Activated CD4-positive, alpha-beta T cell treated with anti-CD3 and anti-CD28 coated beads, Interleukin-2, amount 50 U/mL, for 48 hours (primary cell): ENCODE measurements around the gene PAM.
"Not testable (repeated sequence)": the region's sequence is repeated elsewhere in the genome, so short reads cannot be mapped to it uniquely, and the experiment has no call there.

Source experiments
- DNase-seq, 2 experiments: peaks; one replicate each; pipeline ENCODE4 v3.0.0-alpha.2; 2020

Gene PAM

DNA sequence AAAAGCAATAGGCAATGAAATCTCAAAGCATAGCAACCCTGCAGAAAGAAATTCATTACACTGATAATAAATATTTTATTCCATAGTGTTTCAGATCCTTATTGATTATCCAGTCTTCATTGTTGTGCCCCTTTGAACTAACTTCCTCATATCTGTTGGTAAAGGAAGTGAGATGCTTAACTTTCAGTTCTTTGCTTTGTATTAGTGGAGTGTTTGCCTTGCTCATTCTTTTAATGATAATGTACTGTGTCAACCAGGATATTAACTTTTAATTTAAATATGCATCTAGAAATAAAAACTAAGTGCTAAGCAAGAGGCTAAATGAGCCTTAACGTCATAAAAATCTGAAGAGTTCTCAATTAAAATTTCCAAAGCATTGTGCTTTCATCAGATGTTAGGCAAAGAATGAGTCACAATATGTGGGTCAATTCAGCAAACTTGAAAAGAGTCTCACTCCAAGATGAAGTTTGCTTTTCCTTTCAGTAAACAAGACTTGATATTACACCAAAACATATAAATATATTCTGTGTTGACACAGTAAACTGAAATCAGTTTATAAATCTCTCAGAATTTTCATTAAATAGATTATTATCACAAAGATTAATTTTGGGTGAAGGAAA is 258.9 kb downstream of the PAM start:
- no peak for DNase-seq

DNA sequence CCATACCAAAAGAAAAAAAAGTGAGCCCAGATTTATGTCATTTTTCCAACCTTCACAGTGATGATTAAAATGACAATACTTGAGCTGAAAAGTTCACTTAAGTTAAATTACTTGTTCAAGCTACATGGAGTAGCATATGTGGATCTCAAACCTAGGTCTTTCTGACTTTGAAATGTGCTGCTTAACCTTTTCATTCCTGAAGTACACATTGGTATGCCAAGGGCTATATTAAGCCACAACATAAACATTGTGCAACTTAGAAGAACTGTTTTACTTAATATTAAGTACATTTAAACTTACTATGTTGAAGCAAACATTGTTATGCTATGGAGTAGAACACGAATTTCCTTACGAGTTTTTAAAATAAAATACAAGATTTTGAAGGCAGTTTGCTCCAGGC is 259.9 kb downstream of the PAM start:
- DNase-seq: no peak

DNA sequence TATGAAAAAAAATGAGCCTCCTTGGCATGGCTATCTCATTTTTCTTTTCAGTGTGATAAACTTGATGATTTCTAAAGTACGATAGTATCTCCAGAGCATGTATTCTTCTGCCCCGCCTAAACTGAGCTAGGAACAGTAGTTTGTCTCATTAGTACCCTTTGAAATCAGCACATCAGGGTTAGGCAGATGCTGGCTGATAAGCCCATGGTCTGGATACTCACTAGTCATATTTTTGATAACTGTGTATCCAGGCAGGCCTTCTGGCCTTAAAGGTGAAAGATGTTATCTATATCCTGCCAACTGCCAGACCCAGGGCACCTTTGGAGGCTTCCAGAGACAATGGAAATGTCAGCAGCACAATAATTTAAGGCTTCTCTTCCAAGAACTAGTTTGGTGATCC is 261.1 kb downstream of the PAM start:
- no peak for DNase-seq

DNA sequence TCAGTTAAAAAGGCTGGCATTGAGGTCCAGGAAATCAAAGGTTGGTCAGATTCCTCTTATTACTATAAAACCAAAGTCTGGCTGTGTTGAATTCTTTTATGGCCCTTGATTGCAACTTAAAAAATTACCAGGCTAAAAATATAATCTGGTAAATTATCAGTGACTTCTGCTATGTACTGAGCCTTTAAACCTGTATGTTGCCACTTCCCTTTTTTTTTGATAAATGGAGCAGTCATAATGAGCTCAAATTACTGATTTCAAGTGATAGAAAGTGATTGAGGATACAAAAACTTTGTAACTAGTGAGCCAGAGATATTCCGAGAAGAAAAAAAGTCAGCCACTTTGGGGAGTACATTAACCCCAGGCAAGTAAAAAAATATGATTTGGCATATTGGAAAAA is 264.7 kb downstream of the PAM start:
- no peak for DNase-seq

DNA sequence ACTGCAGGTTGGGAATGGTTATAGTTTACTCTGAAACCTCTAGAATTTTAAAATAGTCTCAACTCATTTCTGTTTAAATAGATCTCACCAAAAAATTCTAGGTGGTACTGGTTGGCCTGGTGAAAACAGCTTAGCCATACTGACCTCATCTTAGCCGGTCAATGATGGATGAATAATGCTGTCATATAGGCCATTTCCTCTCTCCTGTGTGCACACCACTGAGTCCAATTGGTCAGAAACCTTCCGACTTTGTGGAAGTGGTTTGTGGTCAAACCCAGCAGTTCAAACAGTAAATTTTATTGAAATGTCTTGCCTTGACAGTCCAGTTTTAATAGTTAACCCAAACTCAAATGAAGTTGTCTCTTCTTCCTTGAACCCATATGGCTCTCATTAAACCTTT is 266.2 kb downstream of the PAM start:
- no peak for DNase-seq

DNA sequence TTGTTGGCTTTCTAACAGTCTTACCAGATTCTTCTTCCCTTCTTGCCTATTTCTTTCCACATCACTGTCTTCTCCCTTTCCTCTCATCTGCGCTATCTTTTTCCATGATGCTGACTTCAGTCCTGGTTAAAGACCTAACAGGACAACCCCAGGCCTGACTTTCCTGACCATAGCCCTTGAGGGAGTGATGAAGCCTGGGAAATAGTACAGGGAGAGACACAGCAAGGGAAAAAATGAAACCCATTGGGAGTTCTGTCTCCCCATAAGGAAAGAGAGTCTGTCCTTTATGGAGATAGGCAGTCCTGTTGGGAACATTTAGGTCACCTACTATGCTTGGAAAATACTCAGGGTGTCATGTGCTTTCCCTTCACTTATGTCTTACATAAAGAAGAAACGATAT is 272.2 kb downstream of the PAM start:
- DNase-seq: no peak

DNA sequence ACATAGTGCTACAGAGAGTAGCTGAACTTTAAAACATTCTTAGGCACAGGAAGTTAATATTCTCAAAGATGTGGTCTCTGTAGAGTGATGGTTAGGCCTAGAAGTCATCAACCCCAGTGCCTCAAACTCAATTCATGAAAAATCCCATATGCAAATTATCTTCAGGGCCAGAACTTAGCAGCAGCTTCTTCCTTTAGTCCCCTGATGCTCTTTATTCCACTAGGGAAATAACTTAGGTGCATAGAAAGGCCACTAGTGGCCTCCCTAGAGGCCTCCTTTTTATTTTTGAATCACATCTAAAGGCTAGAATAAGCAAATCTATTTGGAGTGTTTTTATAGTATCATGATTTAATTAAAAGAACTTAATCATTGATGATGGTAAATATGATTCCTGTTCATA is 276.5 kb downstream of the PAM start:
- DNase-seq: no peak

DNA sequence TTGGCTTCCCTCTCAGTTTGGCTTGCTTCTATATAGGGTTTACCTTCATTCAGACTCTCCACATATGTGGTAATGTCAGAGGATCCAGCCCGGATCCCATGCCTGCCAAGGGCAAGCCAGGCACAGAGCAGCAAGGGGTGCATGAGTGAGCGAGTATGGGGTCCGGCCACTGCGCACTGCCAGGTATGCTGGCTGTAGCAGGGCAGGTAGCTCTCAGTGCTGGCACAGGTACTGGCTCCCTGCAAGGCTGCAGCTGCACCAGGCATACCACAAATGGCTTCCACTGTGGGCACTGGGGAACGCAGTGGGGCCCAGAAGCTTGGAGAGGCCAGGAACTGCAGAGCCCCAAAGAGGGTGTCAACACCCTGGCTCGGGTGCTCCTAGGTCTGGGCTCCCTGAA is 278.6 kb downstream of the PAM start:
- DNase-seq: no peak

DNA sequence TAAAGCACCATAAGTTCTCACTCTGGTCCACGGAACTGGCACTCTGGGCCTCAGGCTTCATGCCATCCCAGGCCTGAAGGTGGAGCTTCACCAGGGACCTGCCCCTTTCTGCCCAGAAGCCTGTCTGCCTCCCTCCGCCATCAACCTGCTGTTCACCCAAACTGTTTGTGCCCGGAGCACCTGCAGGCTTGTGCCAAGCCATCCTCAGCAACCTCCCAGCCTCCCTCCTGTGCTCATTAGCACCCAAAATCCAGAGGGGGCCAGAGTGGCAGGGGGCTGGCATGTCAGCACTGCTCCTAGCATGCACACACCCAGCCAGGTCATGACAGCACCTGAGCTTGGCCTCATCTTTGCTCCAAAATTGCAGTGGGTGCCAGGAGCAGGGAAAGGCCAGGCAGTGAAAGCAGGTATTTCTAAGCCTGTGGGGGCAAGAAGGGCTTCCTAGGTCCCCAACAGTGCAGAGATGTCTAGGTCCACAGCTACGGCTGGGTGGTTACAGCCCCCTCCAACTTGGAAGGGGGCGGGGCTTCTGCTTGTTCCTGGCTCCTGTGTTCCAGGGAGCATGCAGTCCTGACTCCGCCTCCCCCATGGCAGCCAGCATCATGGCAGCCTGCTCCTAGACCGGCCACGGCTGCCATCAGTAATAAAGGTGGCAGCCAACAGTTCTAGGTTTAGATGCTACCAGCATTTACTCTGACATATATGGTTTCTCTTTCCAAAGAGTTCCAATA is 279.7 kb downstream of the PAM start:
- no peak for DNase-seq

DNA sequence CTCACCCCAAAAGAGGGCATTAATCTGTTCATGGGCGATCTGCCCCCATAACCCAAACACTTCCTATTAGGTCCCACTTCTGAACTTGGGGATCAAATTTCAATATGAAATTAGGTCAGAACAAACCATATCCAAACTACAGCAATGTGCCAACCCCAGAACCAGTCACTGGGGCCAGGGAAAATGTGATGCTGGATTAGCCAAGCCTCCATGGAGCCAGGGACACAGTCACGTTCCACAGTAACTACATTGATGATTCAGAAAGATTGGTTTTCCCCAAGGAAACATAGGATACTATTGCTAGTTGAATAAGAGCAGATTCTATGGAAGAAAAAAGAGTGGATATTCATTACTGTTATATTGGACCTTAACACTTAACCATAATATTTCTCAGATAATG is 280.6 kb downstream of the PAM start:
- DNase-seq: no peak

DNA sequence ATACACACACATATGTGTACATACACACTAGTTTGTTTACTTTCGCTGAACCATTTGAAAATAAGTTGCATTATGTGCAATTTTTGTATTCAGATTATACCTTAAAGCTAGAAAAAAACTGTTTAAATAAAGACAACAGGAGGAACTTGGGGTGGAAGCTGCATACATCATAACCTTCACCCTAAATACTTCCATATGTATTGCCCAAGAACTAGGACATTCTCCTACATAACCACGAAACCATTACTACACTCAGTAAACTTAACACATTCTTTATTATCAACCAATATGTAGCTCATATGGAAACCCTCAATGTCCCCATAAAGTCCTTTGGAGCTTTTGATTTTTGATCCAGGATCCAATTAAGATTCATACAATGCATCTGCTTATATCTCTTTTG is 281.5 kb downstream of the PAM start:
- DNase-seq: no peak

DNA sequence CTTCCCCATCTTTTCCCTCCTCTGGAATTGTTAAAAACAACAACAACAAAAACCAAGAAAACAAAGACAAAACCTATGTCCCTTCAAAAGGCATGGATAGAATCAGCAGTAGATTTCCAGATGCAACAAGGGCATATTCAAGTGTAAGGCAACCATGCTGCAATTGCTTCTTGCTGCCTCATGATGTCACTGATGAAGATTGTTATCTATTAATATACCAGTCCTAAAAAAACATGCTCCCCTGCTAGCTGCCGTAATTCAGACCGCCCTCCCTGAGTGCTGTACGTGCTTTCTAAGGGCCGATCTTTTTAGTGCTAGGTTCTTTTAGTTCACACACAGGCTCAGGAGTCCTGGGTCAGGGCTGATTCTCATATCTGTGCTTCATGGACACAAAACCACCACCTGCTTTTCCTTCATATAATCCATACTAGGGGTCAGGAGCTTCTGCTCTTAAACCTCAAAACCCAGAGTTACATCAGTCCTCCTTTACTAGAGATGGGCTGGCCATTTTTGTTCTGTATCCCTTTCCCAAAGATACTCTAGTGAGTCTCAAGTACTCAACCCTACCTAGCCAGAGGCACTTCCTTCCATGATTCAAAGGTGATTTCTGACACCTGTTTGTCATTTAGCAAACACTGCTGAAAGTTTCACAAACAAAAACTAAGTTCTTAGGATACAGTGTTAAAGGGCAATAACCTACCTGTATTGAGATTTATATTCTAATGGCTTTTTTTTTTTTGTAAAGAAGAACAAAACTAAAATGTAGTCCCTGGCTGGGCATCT is 282.8 kb downstream of the PAM start:
- no peak for DNase-seq

DNA sequence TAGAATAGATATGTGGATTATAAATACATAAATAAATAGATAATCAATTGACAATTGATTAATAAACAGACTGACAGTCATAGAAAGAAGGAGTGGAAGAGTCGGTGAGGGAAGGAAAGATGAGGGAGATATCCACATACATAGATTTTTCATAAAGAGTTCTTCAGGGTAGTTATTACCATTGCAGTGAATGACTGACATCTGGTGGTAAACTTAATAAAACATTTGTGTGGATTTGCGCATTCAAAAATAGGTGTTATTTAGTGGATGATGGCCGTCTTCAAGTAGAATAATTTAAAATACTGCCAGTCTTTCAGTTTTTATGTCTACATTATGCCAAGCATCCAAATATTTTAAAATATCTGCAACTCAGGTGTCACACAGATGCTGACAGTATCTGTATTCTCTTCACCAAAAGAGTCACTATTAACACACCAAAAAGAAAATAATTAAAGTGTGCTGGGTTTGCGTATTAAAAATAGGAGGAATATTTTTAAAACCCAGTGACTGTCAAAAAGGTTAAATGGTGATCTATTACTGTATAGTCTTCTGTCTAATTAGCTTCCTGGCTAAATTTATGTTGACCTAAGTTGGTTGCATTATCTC is 286.1 kb downstream of the PAM start:
- no peak for DNase-seq

DNA sequence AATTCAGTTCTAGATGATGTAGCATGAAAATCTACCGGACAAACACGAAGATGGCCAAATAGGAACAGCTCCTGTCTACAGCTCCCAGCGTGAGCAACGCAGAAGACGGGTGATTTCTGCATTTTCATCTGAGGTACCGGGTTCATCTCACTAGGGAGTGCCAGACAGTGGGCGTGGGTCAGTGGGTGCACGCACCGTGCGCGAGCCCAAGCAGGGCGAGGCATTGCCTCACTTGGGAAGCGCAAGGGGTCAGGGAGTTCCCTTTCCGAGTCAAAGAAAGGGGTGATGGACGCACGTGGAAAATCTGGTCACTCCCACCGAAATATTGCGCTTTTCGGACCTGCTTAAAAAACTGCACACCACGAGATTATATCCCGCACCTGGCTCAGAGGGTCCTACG is 291.6 kb downstream of the PAM start:
- DNase-seq: not testable (repeated sequence)

DNA sequence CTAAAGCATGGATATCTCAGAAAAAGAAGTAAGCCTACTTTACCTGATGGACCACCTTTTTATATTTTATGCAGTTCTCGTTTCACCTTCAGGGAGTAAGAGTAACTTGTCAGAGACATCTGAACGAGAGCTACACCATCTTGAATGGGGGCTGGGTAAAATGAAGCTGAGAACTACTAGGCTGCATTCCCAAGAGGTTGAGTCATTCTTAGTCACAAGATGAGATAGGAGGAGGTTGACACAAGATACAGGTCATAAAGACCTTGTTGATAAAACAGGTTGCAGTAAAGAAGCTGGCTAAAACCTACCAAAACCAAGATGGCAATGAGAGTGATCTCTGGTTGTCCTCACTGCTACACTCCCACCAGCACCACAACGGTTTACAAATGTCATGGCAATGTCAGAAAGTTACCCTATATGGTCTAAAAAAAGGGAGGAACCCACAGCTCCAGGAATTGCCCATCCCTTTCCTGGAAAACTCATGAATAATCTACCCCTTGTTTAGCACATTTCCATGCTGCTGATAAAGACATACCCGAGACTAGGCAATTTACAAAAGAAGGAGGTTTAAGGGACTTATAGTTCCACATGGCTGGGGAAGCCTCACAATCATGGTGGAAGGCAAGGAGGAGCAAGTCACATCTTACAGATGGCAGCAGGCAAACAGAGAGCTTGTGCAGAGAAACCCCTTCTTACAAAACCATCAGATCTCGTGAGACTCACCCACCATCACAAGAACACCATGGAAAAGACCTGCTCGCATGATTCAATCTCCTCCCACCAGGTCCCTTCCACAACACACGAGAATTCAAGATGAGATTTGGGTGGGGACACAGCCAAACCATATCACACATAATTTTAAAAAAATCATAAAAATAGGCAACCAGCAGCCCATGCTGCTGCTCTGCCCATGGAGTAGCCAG is 302.4 kb downstream of the PAM start:
- no peak for DNase-seq

DNA sequence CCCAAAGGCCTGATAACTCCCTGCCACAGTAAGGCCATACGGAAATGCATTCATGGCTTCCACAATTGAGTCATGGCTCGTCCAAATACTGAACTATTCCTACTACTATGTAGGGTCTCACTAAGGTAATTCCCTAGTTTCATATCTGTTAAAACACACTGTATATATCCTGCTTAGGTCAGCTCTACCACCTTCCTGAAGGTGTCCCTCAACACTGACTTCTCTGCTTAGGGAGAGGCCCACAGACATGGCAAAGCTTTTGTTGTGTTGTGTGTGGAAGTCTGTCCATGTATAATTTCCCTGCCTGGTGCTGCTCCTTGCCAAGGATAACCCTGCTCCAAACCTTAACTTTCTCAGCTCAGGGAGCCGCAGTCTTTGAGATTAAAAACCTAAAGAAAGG is 304.4 kb downstream of the PAM start:
- no peak for DNase-seq

DNA sequence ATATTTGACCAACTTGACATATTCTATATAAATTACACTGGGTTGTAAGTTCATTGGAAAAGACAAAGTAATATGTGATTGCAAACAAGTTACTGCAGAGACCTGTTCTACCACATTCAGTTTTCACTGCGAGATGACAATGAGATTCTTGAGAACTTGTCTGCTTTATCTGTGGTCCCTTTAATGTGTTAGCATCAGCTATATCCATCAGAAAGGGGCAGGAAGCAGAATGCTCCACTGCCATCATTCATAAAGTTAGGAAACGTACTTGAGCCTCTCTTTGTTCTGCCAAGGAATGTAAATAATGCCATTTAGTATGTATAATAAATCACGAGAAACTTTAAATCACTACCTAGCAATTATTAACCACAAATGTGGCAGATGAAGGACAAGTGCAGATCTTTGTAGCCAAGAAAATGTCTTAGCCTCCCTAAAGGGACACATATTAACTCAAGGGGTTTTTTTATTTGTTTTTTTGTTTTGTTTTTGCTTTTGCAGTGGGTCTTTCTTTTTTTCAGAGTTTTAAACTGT is 305.4 kb downstream of the PAM start:
- DNase-seq: no peak

DNA sequence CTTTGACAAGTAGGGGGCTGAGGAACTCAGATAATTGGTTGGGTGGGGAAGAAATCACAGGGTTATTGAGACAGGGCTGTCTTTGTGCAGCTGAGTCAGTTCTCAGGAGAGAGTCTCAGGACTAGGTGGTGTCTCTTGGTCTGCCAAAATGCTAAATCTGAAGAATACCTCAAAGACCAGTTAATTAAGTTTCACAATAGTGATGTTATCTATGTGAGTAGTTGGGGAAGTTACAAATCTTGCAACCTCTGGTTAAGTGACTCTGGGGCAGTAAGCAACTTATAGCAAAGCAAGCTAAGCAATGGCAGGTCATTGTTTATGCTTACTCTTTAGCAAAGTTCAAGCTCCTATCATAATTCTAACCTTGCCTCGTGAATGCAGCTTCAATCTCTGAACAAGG is 311.2 kb downstream of the PAM start:
- no peak for DNase-seq

DNA sequence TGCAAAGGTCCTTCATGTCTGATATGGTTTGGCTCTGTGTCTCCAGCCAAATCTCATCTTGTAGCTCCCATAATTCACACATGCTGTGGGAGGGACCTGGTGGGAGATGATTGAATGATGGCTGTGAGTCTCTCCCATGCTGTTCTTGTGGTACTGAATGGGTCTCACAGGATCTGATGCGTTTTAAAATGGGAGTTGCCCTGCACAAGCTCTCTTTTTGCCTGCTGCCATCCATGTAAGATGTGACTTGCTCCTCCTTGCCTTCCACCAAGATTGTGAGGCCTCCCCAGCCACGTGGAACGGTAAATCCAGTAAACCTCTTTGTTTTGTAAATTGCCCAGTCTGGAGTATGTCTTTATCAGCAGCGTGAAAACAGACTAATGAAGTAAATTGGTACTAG is 318.4 kb downstream of the PAM start:
- not testable (repeated sequence) for DNase-seq

DNA sequence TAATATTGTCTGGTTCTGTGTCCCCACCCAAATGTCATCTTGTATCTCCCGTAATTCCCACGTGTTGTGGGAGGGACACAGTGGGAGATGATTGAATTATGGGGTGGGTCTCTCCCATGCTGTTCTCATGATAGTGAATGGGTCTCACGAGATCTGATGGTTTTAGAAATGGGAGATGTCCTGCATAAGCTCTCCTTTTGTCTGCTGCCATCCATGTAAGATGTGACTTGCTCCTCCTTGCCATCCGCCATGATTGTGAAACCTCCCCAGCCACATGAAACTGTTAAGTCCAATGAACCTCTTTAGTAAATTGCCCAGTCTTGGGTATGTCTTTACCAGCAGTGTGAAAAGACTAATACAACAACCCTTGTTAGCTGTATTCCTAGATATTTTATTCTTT is 320.3 kb downstream of the PAM start:
- DNase-seq: no peak
